ENCODE results near the gene NAV3. TPM values are rescaled to one million over a fixed set of nuclear protein-coding genes. Genes with fewer than 3 reads are reported as not detected.

The NAV3 gene
- total RNA-seq, 2 experiments from 2014 or later = not detected

DNA sequence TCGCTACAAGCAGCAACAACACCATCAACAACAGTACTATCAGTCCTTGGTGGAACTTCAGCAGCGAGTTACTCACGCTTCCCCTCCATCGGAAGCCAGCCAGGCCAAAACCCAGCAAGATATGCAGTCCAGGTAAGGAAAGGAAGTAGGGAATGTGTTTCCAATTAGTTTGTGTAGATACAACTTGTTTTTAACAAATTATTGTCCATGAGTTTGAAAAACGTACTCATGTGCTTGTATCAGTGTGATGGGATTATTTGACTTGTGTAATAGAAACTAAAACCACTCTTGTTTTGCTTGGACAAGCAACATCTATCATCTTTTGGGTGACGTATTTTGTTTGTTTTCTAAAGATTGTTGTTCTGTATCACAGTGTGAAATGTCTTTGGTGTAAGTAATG, 137.9 kb downstream of the NAV3 start:
- DNase-seq = no peak
- CTCF ChIA-PET = no interaction called here
- Mint-ChIP-seq H3K9me3 (no peaks in the 10 kb centered on the region), H3K4me1 (ENCODE audit: low read depth) (no peaks in the 10 kb centered on the region), H3K4me3 (no peak overlapping the region), H3K36me3 (ENCODE audit: low read depth) (no peaks in the 10 kb centered on the region), H3K27ac (no peak overlapping the region), H3K27me3 (ENCODE audit: low read depth) (no peaks in the 10 kb centered on the region)
- intact Hi-C loops (cut with micrococcal nuclease) = no loop called here

DNA sequence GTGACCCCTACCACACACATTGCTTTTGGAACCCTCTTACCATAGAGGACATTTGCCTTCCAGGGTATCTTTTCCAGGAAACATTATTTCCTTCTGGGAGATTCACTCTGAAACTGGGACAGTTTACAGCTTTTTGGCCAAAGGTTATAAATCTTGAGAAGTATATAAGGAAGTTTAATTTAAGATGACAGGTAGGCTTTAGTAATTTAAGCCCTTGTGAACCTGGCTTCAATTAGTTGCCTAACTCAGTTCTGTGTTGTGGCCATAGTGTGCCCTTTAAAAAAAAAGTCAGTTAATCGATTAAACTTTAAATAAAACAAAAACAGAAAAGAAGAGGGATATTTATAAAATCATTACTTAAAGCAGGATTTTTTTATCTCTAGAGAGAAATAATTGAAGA, 142.9 kb downstream of the NAV3 start:
- no peaks in the 10 kb centered on the region for H3K36me3 Mint-ChIP-seq (ENCODE audit: low read depth)
- peaks cover 2% of the 10 kb centered on the region for H3K9me3 Mint-ChIP-seq
- CTCF ChIA-PET = no interaction called here
- H3K4me3 Mint-ChIP-seq = no peak overlapping the region
- H3K27me3 Mint-ChIP-seq (ENCODE audit: low read depth) = no peaks in the 10 kb centered on the region
- no peaks in the 10 kb centered on the region for H3K4me1 Mint-ChIP-seq (ENCODE audit: low read depth)
- H3K27ac Mint-ChIP-seq = no peak overlapping the region
- intact Hi-C loops (cut with micrococcal nuclease) = no loop called here
- no peak for DNase-seq

DNA sequence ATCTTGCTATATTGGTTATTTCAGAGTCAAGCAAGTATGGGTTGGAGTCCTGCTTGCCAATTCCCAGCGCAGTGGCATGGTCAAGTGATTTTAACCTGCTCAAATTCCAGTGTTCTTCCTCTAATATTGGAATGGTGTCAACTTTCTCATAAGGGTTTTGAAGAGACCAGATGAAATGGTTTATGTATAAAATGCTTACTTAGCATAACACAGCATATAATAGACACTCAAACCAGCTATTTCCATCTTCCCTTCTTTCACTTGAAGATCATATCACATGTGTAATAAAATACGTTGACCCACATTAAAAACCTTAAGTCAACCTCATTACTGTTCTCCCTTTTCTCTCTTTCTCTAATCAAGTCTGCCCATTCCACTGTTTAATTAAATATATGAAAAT, 144.0 kb downstream of the NAV3 start:
- no peaks in the 10 kb centered on the region for H3K27me3 Mint-ChIP-seq (ENCODE audit: low read depth)
- H3K4me1 Mint-ChIP-seq (ENCODE audit: low read depth) = no peaks in the 10 kb centered on the region
- H3K27ac Mint-ChIP-seq = no peak overlapping the region
- intact Hi-C loops (cut with micrococcal nuclease) = no loop called here
- peaks cover 3% of the 10 kb centered on the region for H3K9me3 Mint-ChIP-seq
- H3K36me3 Mint-ChIP-seq (ENCODE audit: low read depth) = no peaks in the 10 kb centered on the region
- CTCF ChIA-PET = interaction anchor here (0.6 kb wide), 1 partner anchor 417 kb away, joined by 3 read pairs; no protein-coding TSS in a partner anchor
- no peak for DNase-seq
- no peak overlapping the region for H3K4me3 Mint-ChIP-seq

DNA sequence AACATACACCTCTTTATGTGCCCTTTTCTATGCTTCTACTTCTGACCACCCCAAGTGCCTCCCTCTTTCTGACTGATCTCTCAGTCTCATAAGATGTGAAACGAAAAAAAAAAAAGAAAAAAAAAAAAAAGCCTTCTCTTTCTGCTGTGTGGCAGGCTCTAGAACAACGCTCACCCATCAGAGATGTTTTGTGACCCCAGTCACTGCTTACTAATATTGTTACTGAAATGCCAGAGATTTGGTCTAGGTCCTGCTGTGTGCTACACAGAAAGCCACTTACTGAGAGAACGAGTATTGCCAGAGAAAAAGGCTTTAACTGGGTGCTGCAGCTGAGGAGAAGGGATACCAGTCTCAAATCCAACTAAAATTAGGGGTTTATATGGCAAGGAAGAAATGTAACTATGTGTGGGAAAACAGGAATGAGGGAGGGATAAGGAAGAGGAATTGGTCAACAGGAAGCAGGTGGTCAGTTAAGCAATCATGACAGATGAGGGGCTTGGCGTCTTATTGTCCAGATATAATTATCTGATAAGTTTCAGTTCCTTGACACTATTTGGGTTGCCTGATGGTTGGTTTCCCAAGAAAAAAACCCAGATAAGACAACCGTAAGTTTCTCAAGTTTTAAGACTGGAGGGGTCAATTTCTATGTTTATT, 149.0 kb downstream of the NAV3 start:
- CTCF ChIA-PET = no interaction called here
- H3K36me3 Mint-ChIP-seq (ENCODE audit: low read depth) = no peaks in the 10 kb centered on the region
- H3K4me3 Mint-ChIP-seq = no peak overlapping the region

DNA sequence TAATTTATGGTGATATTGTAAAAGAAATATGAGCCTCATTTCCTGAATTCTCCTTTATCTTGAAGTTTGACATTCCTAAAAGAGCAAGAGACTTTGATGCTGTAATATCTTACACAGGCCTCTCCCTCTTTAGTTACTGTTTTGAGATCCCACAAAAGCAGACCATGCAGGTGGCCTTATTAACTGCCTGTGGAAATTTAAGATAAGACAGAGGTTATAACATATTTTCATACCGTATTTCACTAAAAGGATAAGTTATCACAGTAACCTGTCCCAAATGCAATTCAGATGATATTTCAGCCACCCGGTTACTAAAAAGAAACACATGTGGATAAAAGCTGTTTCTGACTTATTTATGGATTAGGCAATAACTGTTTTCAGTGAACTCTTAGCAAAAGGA, 150.1 kb downstream of the NAV3 start:
- no peak overlapping the region for H3K4me3 Mint-ChIP-seq
- CTCF ChIA-PET = no interaction called here
- peaks cover 3% of the 10 kb centered on the region for H3K9me3 Mint-ChIP-seq
- no peaks in the 10 kb centered on the region for H3K27me3 Mint-ChIP-seq (ENCODE audit: low read depth)
- H3K27ac Mint-ChIP-seq = no peak overlapping the region
- no peaks in the 10 kb centered on the region for H3K36me3 Mint-ChIP-seq (ENCODE audit: low read depth)
- intact Hi-C loops (cut with micrococcal nuclease) = no loop called here
- no peak for DNase-seq
- no peaks in the 10 kb centered on the region for H3K4me1 Mint-ChIP-seq (ENCODE audit: low read depth)

More for the DNA sequence above, 149.0 kb downstream of the NAV3 start:
- Mint-ChIP-seq H3K9me3 (peaks cover 5% of the 10 kb centered on the region), H3K27me3 (ENCODE audit: low read depth) (no peaks in the 10 kb centered on the region), H3K4me1 (ENCODE audit: low read depth) (no peaks in the 10 kb centered on the region), H3K27ac (no peak overlapping the region)
- intact Hi-C loops (cut with micrococcal nuclease) = no loop called here
- no peak for DNase-seq

DNA sequence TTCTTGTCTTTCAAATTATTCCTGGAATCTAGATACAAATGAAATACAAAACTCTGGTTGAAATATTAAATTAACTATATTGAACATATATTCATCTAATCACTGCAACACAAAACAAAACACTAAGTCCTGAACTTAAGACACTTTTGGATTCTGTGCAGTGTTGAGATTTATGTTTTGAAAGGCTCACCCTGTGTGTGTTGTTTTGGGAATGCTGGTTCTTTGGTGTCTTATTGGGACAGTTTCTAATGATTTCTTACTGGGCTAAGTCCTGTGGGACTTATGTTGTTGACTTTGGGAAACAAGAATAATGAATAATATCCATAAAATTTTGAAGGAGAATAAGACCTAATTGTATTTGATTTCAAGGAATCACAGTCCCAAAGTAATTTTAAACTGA, 153.2 kb downstream of the NAV3 start:
- Mint-ChIP-seq H3K27me3 (ENCODE audit: low read depth) (no peaks in the 10 kb centered on the region), H3K27ac (no peak overlapping the region), H3K9me3 (peaks cover 2% of the 10 kb centered on the region), H3K36me3 (ENCODE audit: low read depth) (no peaks in the 10 kb centered on the region), H3K4me3 (no peak overlapping the region), H3K4me1 (ENCODE audit: low read depth) (no peaks in the 10 kb centered on the region)
- DNase-seq = no peak
- CTCF ChIA-PET = no interaction called here
- intact Hi-C loops (cut with micrococcal nuclease) = no loop called here

DNA sequence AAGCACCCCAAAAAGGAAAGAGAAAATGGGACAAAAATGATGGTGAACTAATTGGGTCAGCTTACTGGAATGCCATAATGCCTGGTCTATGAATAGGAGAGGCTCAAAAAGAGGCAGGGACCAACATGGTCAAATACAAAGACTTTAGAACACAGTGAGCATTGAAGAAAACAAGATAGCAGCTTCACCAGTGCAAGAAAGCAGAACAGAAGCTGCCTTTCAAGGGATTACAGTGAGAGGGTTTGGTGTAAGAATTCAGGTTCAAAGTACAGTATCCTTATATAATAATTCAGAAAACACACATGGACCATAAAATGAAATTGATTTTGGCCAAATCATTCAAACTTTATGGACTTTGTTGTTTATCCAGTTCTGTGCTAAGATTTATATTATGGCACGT, 162.1 kb downstream of the NAV3 start:
- H3K27ac Mint-ChIP-seq = no peak overlapping the region

DNA sequence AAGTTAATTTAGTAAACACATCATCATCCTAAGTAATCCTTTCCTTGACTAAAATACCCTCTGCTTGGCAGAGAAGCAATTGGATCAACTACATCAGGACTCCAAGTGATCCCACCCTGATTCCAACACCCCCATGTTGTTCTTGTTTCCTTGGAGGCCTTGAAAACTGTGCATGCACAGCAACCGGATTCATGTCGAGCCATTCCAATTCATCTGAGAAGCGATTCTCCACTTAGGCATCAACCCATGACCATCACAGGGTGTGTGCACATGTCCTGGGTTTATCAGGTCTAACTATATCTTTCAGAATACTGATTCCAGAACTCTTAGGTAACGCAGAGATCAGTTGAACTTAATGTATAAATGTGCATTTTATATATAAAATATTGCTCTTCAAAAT, 163.0 kb downstream of the NAV3 start:
- Mint-ChIP-seq H3K27me3 (ENCODE audit: low read depth) (no peaks in the 10 kb centered on the region), H3K36me3 (ENCODE audit: low read depth) (no peaks in the 10 kb centered on the region), H3K27ac (no peak overlapping the region), H3K4me3 (no peak overlapping the region), H3K9me3 (no peaks in the 10 kb centered on the region), H3K4me1 (ENCODE audit: low read depth) (no peaks in the 10 kb centered on the region)
- CTCF ChIA-PET = no interaction called here
- intact Hi-C loops (cut with micrococcal nuclease) = no loop called here
- no peak for DNase-seq

More for the DNA sequence above, 162.1 kb downstream of the NAV3 start:
- Mint-ChIP-seq H3K4me1 (ENCODE audit: low read depth) (no peaks in the 10 kb centered on the region), H3K27me3 (ENCODE audit: low read depth) (no peaks in the 10 kb centered on the region), H3K36me3 (ENCODE audit: low read depth) (no peaks in the 10 kb centered on the region), H3K9me3 (no peaks in the 10 kb centered on the region), H3K4me3 (no peak overlapping the region)
- intact Hi-C loops (cut with micrococcal nuclease) = no loop called here
- DNase-seq = no peak
- CTCF ChIA-PET = no interaction called here

DNA sequence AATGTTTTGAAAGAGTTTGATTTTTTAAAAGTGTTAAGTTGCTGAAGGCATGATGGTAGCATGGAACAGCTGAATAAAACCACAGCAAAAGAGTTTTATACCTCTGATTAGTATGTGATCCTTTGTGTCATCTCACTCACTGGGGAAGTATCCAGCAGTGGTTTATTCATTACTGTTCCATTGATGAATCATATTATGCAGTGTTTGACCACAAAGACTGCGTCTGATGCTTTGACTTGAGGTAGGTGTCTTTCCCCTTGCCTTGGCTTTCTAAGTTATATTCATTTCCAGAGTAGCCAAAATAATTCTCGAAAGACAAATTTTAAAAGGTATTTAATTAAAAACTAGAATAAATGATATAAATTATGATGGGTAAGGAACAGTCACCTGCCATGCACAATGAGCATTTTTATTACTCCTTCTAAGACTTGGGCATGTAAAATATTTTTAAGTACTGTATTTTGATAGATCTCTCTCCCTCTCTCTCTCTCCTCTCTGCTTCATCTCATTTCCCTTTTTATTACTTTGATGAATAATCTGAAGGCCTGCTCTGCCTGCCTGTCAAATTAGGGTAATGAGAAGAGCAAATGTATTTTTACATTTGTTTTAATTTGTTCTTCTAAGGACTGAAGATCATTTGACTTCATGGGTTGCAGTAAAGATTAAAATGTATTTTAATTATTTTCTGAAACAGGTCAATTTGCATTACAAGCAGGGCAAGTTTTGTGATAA, 164.9 kb downstream of the NAV3 start:
- H3K4me3 Mint-ChIP-seq = no peak overlapping the region
- DNase-seq = no peak
- no peaks in the 10 kb centered on the region for H3K27me3 Mint-ChIP-seq (ENCODE audit: low read depth)
- no peaks in the 10 kb centered on the region for H3K9me3 Mint-ChIP-seq
- H3K36me3 Mint-ChIP-seq (ENCODE audit: low read depth) = no peaks in the 10 kb centered on the region
- no peaks in the 10 kb centered on the region for H3K4me1 Mint-ChIP-seq (ENCODE audit: low read depth)
- no peak overlapping the region for H3K27ac Mint-ChIP-seq
- CTCF ChIA-PET = no interaction called here
- intact Hi-C loops (cut with micrococcal nuclease) = no loop called here

DNA sequence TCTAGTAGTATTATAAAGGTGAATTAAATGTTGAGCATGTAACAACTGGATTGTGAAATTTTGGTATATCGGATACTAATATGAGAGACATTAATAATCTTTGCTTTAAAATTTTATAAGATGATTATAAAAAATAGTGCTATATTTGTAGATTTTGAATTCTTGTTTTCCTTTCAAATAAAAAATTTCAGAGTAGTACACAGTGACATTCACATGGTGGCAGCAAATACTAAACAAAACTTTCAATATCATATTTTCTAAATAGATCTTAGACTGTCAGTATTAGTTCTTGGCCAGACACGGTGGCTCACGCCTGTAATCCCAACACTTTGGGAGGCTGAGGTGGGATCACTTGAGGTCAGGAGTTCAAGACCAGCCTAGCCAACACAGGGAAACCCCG, 166.0 kb downstream of the NAV3 start:
- H3K27me3 Mint-ChIP-seq (ENCODE audit: low read depth) = no peaks in the 10 kb centered on the region
- H3K4me1 Mint-ChIP-seq (ENCODE audit: low read depth) = no peaks in the 10 kb centered on the region
- intact Hi-C loops (cut with micrococcal nuclease) = no loop called here
- H3K36me3 Mint-ChIP-seq (ENCODE audit: low read depth) = no peaks in the 10 kb centered on the region
- CTCF ChIA-PET = interaction anchor here (0.6 kb wide), 1 partner anchor 87 kb away, joined by 4 read pairs; no protein-coding TSS in a partner anchor
- DNase-seq = no peak
- no peak overlapping the region for H3K4me3 Mint-ChIP-seq
- no peak overlapping the region for H3K27ac Mint-ChIP-seq
- H3K9me3 Mint-ChIP-seq = no peaks in the 10 kb centered on the region

DNA sequence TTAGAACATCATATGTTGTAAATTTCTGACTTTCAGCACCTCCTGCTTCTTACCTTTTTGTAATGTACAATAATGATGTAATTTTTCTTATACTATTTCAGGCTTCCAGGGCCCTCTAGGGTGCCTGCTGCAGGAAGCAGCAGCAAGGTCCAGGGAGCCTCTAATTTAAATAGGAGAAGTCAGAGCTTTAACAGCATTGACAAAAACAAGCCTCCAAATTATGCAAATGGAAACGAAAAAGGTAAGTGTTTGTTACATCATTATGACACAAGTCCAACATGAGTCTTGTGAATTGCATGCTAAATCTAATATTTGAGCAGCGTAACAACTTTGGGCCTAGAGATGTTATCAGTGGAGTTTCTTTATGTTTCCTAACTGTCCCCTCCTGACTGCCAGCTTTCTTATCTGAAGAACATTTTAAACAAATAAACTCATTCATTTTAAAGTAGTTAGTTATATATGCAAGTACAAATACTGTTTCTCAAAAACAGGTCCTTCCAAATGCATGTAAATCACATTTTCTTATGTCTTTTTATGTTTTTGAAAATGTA, 167.6 kb downstream of the NAV3 start:
- no peaks in the 10 kb centered on the region for H3K27me3 Mint-ChIP-seq (ENCODE audit: low read depth)
- no peak for DNase-seq
- no peaks in the 10 kb centered on the region for H3K9me3 Mint-ChIP-seq
- no peak overlapping the region for H3K27ac Mint-ChIP-seq
- H3K36me3 Mint-ChIP-seq (ENCODE audit: low read depth) = no peaks in the 10 kb centered on the region
- no peak overlapping the region for H3K4me3 Mint-ChIP-seq
- CTCF ChIA-PET = no interaction called here
- H3K4me1 Mint-ChIP-seq (ENCODE audit: low read depth) = no peaks in the 10 kb centered on the region
- intact Hi-C loops (cut with micrococcal nuclease) = no loop called here

DNA sequence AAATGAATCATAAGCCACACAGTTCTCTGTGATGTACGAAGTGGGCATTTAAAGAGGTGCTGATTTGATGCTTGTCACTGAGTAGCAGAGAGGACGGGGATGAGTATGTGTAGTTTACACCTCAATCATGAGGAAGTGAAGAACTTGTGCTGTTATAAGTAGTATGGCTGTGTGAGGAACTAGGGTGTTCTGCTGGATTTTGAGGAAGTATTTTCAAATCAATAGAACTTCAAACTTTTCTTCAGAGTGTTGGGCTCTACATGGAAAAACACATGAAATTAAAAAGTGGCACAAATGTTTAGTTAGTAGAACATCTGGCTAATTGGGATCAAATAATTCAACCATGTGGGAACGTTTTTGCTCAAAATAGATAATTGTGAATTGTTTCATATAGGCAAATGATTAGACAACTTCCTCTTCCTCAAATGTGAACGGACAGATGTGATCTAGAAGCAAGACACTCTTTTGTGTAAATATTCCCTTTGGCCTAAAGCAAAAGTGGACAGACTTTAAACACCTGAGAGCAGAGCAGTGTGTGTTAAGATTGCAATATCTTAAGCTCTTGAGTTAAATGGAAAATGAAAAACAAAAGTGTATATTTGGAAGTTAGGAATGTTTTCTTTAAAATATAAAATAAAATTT, 168.5 kb downstream of the NAV3 start:
- Mint-ChIP-seq H3K4me1 (ENCODE audit: low read depth) (no peaks in the 10 kb centered on the region), H3K9me3 (no peaks in the 10 kb centered on the region), H3K4me3 (no peak overlapping the region), H3K27me3 (ENCODE audit: low read depth) (no peaks in the 10 kb centered on the region), H3K27ac (no peak overlapping the region), H3K36me3 (ENCODE audit: low read depth) (no peaks in the 10 kb centered on the region)
- CTCF ChIA-PET = no interaction called here
- no peak for DNase-seq
- intact Hi-C loops (cut with micrococcal nuclease) = no loop called here

DNA sequence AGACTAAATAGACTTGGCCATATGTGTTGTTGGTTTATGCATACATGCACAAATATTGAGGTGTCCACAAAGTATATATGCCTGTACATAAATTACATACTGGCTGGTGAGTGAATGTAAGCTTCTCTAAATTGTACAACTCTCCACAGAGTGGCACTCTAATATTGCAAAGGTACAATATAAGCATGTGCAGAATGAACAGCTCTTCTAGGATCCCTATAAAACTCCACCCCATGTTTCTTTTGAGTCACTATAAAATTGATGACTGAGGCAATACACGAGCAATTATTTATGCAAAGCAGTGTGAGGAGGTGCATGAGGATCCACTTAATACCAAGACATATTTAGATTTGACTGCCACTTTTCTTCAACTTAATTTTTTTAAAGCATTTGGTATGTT, 172.2 kb downstream of the NAV3 start:
- Mint-ChIP-seq H3K4me3 (no peak overlapping the region), H3K27ac (no peak overlapping the region), H3K36me3 (ENCODE audit: low read depth) (no peaks in the 10 kb centered on the region), H3K27me3 (ENCODE audit: low read depth) (no peaks in the 10 kb centered on the region), H3K4me1 (ENCODE audit: low read depth) (no peaks in the 10 kb centered on the region), H3K9me3 (no peaks in the 10 kb centered on the region)
- CTCF ChIA-PET = no interaction called here
- no peak for DNase-seq
- intact Hi-C loops (cut with micrococcal nuclease) = loop anchor here (10.0 kb wide), 2 partner anchors 142 to 1342 kb away; no protein-coding TSS in a partner anchor

Measured in activated naive CD4-positive, alpha-beta T cell treated with anti-CD3 and anti-CD28 coated beads for 36 hours (primary cell).